ENCODE data around the gene ST6GALNAC3.

- no peak for TF ChIP-seq CTCF (IDR thresholded peaks at IDR 0.05; ENCODE audit: low read depth, low read length, poor library complexity, severe bottlenecking)
- TF ChIP-seq EZH2phosphoT487 (IDR thresholded peaks at IDR 0.05; ENCODE audit: borderline replicate concordance, low read length), result no peak
These were observed 51.1 kb downstream of the ST6GALNAC3 start for GRCh38 chr1:76125473-76126219.
